Stimulated activated CD4-positive, alpha-beta T cell treated with anti-CD3 and anti-CD28 coated beads, Interleukin-1b, Interleukin-23, amount 100 ng/mL, for 4 hours (primary cell): ENCODE results near the gene BST2.
A peak's percentile ranks its signal among the peaks of the same experiment; 100 is the strongest.
"Not testable (repeated sequence)": the region's sequence is repeated elsewhere in the genome, so short reads cannot be mapped to it uniquely, and the experiment has no call there.

Source experiments
- DNase-seq, 2 donors: peaks; one replicate each; pipeline ENCODE4 v3.0.0-alpha.2; 2020; ENCODE audit warnings: low read depth in 2 of 2

The BST2 gene

DNA sequence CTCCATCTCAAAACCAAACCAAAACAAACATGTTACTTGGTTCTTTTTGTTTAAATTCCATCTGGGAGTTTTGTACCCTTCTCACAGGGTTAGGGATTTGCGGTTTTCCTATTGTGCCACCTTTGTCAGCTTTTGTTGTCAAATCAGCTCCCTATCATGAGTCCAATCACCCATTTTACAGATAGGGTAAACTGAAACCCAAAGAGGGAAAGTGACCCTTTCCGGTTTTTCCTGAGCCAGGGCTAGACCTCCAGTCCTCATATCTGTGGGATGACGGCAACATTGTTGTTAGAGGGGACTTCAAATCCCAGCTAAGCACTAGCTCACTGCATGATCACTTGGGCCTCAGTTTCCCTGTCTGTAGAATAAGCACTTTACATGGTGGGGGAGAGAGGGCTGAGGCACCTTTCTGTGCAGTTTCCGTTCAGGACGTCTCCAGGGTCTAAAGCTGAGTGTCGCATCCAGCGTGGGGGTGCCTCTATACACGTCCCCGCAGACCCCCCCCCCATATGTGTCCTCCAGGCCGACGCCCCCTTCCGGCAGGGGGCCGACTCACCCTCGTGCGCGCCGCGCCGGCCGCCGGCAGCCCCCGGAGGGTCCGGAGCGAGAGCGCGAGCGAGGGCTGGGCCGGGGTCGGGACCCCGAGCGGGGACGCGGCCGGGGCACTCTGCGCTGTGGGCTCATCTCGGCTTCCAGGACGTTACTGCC is 15.3 kb downstream of the BST2 start:
- no peak for DNase-seq

DNA sequence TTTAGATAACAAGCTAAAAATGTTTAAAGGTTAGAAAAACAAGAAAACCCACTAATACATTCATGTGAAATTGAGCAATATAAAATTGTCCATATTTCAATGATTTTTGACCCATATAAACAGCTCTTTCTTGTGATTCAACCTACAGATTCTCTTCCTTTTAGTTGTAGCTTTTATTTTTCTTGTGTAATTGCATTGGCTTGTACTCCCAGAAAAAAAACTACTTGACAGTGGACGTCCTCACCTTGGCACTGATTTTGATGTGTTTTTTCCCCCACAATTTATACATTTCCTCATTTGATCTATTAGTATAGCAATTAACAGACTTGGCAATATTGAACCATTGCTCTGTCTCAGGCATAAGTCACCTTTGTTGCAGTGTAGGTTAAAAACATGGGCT is 16.1 kb downstream of the BST2 start:
- DNase-seq = no peak

DNA sequence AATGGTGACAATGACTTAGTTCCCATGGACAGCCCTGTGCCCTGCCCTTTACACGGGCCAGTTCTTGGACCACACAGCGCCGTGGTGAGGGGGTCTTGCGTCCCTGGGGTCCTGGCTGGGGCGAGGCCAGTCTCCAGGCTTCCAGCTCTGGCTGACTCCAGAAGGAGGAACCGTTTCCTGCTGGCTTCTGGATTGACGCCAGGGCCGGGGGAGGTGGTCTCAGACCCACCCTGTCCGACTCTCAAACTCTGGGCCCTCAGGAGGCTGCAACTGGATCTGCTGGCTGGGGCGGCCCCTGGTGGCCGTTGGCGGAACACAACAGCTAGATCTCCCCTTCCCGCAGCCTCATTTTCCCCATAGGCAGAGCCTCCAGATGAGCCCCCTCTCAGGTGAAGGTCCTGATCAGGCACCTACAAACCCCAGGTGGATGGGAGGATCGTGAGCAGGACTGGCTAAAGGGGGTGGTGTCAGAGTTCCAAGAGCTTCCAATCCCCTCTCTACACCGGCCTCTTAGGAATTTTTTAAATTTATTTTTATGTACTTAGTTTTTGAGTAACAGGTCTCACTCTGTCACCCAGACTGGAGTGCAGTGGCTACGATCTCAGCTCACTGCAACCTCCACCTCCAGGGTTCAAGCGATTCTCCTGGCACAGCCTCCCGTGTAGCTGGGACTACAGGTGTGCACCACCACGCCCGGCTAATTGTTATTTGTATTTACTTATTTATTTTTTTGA is 19.4 kb downstream of the BST2 start:
- peak; percentile 60 to 62 for DNase-seq

DNA sequence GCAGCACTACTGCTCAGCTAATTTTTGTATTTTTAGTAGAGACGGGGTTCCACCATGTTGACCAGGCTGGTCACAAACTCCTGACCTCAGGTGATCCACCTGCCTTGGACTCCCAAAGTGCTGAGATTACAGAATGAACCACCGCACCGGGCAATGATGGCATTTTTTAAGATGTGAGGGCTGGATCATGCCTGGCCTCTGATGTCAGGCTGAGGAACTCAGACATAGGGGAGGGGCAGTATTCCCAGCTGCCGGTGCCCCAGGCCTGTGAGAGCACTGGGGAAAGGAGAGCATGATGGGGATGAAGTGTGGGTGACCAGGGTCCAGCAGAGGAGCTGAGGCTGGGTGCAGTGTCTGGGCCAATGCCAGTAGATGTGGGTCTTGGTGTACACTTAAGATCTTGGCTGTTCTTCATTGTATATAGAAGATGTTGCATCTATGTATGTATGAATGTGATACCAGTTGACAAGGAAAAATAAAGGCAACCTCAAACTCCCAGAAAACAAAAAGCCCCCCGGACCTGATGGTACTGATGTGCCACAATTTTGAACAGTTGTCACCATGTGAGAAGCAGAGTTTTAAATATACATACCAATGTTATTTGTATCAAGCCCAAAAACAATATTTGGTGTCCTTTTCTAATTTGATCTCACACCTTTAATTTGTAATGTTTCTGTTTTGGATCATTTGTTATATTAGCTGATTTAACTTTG is 24.8 kb downstream of the BST2 start:
- no peak for DNase-seq

DNA sequence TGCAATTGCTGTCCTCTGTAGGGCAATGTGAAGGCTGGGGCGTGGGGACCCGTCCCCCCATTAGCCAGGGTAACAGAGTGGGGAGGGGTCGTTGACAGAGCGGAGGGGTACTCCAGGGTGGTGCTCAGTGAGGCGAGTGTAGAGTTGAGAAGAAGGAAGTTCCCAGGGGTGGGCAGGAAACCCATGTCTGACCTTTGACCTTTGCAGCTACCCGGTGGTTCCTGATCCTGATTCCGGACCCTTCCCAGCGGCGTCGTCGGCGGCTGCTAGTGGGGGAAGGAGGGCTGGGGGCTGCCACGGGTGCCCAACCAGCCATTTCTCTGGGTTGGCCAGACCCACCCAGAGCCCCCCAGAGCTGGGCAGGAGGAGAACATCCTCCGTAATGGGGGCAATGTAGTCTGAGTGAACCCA is 26.2 kb downstream of the BST2 start:
- no peak for DNase-seq

DNA sequence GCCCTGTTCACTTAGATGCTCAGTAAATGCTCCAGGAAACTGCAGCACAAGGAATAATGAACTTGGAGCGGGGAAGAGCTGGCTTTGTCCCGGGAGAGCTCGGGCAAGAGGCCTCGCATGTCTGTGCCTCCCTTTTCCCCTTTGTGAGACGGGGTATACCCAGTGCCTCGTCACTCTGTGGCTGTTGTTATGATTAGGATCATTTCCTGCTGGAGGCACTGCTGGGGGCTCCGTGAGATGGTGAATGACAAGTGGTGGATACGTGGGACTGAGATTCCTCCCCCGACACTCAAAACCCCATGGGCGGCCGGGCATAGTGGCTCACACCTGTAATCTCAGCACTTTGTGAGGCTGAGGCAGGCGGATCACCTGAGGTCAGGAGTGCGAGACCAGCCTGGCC is 27.2 kb downstream of the BST2 start:
- DNase-seq = no peak

DNA sequence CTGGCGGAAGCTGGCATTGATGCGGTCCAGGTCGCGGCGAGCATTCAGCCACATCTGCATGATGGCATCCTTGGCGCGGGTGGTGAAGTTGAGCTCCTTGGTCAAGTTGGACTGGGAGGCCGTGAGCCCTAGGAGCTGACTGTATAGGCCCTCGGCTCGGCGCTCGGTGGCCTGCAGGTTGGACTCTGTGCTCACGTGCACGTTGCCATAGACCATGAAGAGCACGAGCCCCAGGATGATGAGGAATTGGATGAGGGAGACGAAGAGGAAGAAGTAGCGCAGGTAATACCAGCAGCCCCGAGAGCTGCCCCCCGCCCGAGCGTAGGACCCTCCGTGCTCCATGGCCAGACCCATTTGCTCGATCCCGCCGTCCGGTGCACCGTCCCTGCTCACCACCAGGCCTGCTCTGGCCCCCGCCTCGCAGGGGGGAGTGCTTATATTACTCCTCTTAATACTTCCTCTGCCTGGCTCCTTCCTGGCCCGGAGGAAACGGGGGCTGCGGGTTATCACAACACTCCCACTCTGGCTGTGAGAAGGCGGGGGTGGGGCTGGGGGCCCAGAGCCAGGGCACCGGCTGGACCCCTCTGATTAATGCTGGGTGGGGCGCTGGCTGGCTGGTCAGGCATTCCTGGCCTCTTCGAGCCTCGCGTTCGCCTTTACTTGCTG is 28.4 kb downstream of the BST2 start, which contains the start of gene PLVAP:
PLVAP (minus strand) TSS at position 408 of the 666 bp plus-strand sequence; CDS start at position 354, 54 bp downstream.
- DNase-seq = no peak

DNA sequence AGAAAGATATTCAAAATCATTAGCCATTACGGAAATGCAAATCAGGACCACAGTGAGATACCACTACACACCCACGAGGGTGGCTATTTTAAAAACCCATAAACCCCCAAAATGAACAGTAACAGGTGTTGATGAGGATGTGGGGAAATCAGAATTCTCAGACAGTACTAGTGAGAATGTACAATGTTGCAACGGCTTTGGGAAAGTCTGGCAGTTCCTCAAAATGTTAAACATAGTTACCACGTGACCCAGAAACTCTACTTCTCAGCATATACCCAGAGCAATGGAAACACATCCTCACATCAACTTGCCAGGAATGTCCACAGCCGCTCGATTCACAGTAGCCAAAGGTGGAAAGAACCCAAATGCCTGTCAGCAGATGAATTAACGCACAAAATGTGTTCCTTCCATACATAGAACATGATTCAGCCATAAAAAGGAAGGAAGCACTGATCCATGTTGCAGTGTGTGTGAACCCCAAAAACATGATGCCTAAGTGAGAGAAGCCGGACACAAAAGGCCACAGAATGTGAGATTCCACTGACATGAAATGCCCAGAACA is 35.3 kb downstream of the BST2 start:
- no peak for DNase-seq

DNA sequence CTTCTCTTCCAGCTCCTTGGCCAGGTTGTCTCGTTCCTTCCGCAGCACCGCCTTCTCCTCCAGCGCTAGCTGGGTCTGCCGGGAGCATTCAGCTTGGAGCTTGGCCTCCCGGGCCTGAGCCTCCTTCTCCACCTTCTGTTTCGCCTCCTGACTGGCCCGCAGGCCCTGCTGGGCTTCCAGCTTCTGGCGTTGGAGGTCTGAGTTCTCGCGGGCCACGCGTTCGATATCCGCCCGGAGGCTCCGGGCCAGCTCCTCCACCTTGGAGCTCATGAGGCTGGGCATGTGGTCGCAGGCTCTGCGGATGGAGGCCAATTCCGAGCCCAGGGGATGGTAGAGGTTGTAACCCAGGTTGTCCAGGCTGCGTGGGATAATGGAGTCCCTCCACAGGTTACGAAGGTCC is 40.1 kb downstream of the BST2 start:
- DNase-seq = no peak

DNA sequence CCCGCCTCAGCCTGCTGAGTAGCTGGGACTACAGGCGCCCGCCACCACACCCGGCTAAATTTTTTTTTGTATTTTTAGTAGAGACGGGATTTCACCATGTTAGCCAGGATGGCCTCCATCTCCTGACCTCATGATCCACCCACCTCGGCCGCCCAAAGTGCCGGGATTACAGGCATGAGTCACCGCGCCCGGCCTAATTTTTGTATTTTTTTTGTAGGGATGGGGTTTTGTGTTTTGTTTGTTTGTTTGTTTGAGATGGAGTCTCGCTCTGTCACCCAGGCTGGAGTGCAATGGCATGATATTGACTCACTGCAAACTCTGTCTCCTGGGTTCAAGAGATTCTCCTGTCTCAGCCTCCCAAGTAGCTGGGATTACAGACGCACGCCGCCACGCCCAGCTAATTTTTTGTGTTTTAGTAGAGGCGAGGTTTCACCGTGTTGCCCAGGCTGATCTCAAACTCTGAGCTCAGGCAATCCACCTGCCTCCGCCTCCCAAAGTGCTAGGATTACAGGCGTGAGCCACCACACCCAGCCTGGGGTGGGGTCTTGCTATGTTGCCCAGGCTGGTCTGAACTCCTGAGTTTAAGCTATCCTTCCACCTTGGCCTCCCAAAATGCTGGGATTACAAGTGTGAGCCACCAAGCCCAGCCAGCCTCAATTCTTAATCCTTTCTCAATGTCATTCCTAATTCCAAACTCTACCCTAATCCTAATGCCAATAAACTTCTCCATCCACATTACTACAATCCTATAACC is 41.4 kb downstream of the BST2 start:
- DNase-seq = not testable (repeated sequence)

DNA sequence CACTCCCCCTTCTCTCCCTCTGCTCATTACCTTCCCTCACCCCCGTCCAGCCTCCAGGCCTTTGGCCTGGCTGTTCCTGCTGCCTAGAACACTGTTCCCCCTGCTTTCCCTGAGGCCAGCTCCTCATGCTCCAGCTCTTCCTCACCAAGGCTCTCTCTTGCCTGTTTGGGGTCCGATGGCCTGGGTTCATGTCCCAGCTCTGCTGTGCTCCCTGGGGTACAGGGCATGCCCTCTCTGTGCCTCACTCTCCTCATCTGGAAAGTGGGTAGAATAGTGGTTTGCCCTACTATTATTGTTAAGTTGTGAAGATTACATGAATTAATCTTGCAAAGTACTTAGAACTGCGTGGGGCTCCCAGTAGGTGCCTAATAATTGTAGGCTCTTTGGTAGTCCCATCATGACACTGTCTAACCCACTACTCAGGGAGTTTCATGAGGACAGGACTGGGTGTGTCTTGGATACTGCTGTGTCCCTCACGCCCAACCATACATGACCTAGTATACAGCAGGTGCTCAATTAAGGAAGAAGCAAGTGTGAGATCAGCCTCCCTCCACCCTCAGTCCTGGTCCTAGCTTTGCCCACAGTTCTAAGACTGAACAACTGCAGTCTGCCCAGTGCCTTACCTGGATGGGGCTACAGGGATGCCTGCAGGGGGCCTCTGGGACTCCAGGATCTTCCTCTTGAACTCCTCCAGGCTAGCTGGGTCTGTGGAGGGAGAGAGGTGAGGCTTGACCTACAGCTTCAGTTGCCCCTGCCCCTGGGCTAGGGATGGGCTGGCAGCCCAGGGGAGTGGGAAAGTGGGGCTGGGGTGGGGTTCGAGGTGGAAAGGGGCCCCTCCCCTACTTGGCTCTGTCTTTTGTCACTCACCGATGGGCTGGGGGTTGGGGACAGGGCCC is 45.3 kb downstream of the BST2 start:
- no peak for DNase-seq

DNA sequence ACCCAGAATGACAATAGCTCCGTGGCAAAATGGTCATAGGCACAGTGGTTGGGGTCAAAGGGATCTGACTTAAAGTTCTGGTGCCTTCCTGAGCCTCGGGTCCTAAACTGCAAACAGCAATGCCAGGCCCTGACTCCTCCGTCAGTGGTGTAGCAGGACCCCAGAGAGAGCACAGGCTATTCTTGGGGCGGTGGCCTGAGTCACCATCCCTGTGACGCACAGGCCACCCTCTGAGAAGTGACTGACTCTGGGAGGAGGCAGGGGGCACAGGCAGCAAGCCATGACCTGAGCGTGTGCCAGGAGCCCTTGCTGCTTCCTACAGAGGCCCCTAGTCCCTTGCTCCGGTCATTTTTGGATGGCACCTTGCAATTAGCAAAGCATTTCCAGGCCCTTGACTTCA is 47.0 kb downstream of the BST2 start:
- no peak for DNase-seq

DNA sequence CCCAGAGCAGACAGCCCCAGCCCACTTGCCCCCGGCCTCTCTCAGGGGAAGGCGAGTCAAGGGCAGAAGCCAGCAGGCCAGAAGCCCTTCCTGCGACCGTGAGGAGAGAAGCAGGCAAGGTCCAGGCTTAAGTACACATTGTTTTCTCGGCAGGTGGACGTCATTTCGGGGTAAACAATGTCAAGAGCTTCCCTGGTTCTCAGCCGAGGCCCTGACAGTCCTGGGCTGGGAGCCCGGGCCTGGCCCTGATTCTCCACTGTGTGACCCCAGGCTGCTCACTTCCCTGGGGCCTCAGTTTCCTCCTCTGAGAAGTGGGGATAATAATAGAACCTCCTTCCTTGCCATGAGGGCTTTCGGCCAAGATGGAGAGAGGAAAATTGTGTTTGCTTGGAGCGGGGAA is 47.7 kb downstream of the BST2 start:
- DNase-seq = no peak

DNA sequence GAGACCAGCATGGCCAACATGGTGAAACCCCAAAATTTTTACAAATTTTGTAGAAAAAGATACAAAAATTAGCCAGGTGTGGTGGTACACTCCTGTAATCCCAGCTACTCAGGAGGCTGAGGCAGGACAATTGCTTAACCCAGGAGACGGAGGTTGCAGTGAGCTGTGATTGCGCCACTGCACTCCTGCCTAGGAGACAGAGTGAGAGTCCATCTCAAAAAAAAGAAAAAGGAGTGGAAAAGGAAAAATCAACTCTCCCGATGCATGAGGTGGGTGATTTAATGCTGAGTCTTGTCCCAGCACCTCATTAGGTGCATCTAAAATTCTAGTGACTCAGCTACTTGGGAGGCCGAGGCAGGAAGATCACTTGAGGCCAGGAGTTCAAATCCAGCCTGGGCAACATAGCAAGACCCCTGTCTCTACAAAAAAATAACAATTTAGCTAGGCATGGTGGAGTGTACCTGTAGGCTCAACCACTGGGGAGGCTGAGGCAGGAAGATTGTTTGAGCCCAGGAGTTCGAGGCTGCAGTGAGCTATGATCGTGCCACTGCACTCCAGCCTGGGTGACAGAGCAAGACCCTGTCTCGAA is 48.3 kb downstream of the BST2 start:
- no peak for DNase-seq

DNA sequence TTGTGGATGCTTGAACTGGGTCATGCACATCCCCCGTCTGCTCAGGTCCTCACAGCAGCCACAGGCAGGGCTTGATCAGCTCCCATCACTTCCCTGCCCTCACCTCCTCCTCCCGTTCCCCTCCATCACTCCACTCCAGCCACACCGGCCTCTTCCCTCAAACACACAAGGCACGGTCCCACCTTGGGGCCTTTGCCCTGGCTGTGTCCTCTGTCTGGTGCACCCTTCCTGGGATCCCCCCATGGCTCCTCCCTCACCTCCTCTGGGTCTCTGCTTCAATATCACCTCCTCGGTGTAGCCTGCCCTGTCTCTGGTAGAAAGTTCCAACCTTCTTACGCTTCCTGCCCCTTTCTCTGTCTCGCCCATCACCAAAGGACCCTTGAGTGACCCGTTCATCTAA is 52.0 kb downstream of the BST2 start:
- DNase-seq = no peak
